Measurements from ENCODE around the gene LIN7A.

The LIN7A gene

GRCh38 chr12:80745851-80746505 lies 191.8 kb downstream of the LIN7A start:
- DNase-seq = no peak
